GM19455 (cell line): ENCODE data around the gene DAGLA.
"Not testable (repeated sequence)": the region's sequence is repeated elsewhere in the genome, so short reads cannot be mapped to it uniquely, and the experiment has no call there.

Source experiments
- ATAC-seq: cut with Tn5 transposase; IDR thresholded peaks from one replicate; pipeline ENCODE4 v1.9.1; 2021; ENCODE audit not compliant: unreplicated experiment

Gene DAGLA

GRCh38 chr11:61679893-61680621 lies at the start of gene DAGLA:
DAGLA (plus strand) TSS chr11:61680391; CDS start chr11:61720156, 39,765 bp downstream.
- ATAC-seq, result no peak

- ATAC-seq, result no peak
Observed at GRCh38 chr11:61632096-61632495, 48.1 kb upstream of the DAGLA start.

- no peak for ATAC-seq
Observed at GRCh38 chr11:61635304-61635703, 44.9 kb upstream of the DAGLA start.

GRCh38 chr11:61635787-61636186 lies 44.4 kb upstream of the DAGLA start:
- ATAC-seq, result no peak

- no peak for ATAC-seq
Observed at GRCh38 chr11:61636676-61637075, 43.5 kb upstream of the DAGLA start.

- no peak for ATAC-seq
Observed at GRCh38 chr11:61637277-61637676, 42.9 kb upstream of the DAGLA start.

GRCh38 chr11:61639816-61640443 lies 40.3 kb upstream of the DAGLA start:
- no peak for ATAC-seq

- ATAC-seq, result no peak
Observed at GRCh38 chr11:61642162-61642561, 38.0 kb upstream of the DAGLA start.

GRCh38 chr11:61645179-61645868 lies 34.9 kb upstream of the DAGLA start:
- no peak for ATAC-seq

GRCh38 chr11:61647529-61647928 lies 32.7 kb upstream of the DAGLA start:
- ATAC-seq, result no peak

- ATAC-seq, result no peak
Observed at GRCh38 chr11:61650781-61651571, 29.2 kb upstream of the DAGLA start.

GRCh38 chr11:61652135-61652534 lies 28.1 kb upstream of the DAGLA start:
- ATAC-seq, result no peak

- no peak for ATAC-seq
Observed at GRCh38 chr11:61654397-61654829, 25.8 kb upstream of the DAGLA start.

GRCh38 chr11:61655266-61656159 lies 24.7 kb upstream of the DAGLA start:
- ATAC-seq, result not testable (repeated sequence)

- no peak for ATAC-seq
Observed at GRCh38 chr11:61656347-61657077, 23.7 kb upstream of the DAGLA start.

GRCh38 chr11:61657566-61658290 lies 22.5 kb upstream of the DAGLA start:
- no peak for ATAC-seq

- ATAC-seq, result no peak
Observed at GRCh38 chr11:61659413-61660196, 20.6 kb upstream of the DAGLA start.

- ATAC-seq, result not testable (repeated sequence)
Observed at GRCh38 chr11:61660997-61661396, 19.2 kb upstream of the DAGLA start.
